H1 (cell line): ENCODE measurements around the gene PACSIN2.

ENCODE experiments used
- CHD1 ChIP-seq: IDR thresholded peaks from 2 replicates; pipeline ENCODE4 v1.6.1; 2012; ENCODE audit warnings: low read depth, low read length, improper control_type of control experiment
- EGR1 ChIP-seq: IDR thresholded peaks from 2 replicates; pipeline ENCODE4 v1.6.1; 2011; ENCODE audit warnings: low read depth, low read length, borderline replicate concordance
- POLR2A ChIP-seq, 2 experiments: IDR thresholded peaks; 1 replicate in 1 of 2; 2 replicates in 1 of 2; pipeline ENCODE4 v1.6.1; 2011; ENCODE audit warnings: low read depth in 2 of 2, low read length in 2 of 2, mild to moderate bottlenecking in 2 of 2; ENCODE audit errors: control extremely low read depth in 1 of 2
- RAD21 ChIP-seq, 2 experiments: IDR thresholded peaks in 1 of 2; conservative IDR thresholded peaks in 1 of 2; 2 replicates each; pipeline ENCODE4 v1.6.1; 2011; ENCODE audit warnings: low read depth in 2 of 2, low read length in 2 of 2, improper control_type of control experiment in 1 of 2, inconsistent platforms in 1 of 2, mild to moderate bottlenecking in 1 of 2, moderate library complexity in 1 of 2
- RXRA ChIP-seq: IDR thresholded peaks from 2 replicates; pipeline ENCODE4 v1.6.1; 2011; ENCODE audit warnings: low read depth, mild to moderate bottlenecking, low read length, moderate library complexity; ENCODE audit not compliant: insufficient read depth
- SIN3A ChIP-seq, 2 experiments: IDR thresholded peaks in 1 of 2; conservative IDR thresholded peaks in 1 of 2; 2 replicates each; pipeline ENCODE4 v1.6.1; 2011 to 2012; ENCODE audit warnings: low read length in 2 of 2, improper control_type of control experiment in 1 of 2, low read depth in 1 of 2, mild to moderate bottlenecking in 1 of 2
- SIX5 ChIP-seq: IDR thresholded peaks from 2 replicates; pipeline ENCODE4 v1.6.1; 2011; ENCODE audit warnings: mild to moderate bottlenecking, low read depth, low read length
- SP4 ChIP-seq: IDR thresholded peaks from 2 replicates; pipeline ENCODE4 v1.6.1; 2012; ENCODE audit warnings: low read length, inconsistent platforms
- TAF7 ChIP-seq: optimal IDR thresholded peaks from 2 replicates; pipeline ENCODE3; 2011; ENCODE audit warnings: low read depth, mild to moderate bottlenecking, inconsistent platforms, low read length, moderate library complexity, borderline replicate concordance
- TF ChIP-seq, protein P1 (sequence below): IDR thresholded peaks from 2 replicates; pipeline ENCODE4 v1.6.1; 2011; ENCODE audit warnings: low read depth, mild to moderate bottlenecking, low read length; ENCODE audit not compliant: insufficient read depth
- TF ChIP-seq, protein P2 (sequence below), 3 experiments: IDR thresholded peaks; 1 replicate in 2 of 3; 2 replicates in 1 of 3; pipeline versions ENCODE4 v1.5.1 to v1.6.1; 2011; ENCODE audit warnings: low read length in 3 of 3, mild to moderate bottlenecking in 3 of 3, inconsistent platforms in 2 of 3, low read depth in 1 of 3, moderate library complexity in 1 of 3; ENCODE audit not compliant: insufficient read depth in 1 of 3; ENCODE audit errors: control extremely low read depth in 1 of 3
- TF ChIP-seq, protein P3 (sequence below): IDR thresholded peaks from 2 replicates; pipeline ENCODE4 v1.6.1; 2012; ENCODE audit warnings: low read length, inconsistent platforms
- TF ChIP-seq, protein P4 (sequence below): IDR thresholded peaks from 2 replicates; pipeline ENCODE4 v1.6.1; 2012; ENCODE audit warnings: inconsistent platforms

DNA sequence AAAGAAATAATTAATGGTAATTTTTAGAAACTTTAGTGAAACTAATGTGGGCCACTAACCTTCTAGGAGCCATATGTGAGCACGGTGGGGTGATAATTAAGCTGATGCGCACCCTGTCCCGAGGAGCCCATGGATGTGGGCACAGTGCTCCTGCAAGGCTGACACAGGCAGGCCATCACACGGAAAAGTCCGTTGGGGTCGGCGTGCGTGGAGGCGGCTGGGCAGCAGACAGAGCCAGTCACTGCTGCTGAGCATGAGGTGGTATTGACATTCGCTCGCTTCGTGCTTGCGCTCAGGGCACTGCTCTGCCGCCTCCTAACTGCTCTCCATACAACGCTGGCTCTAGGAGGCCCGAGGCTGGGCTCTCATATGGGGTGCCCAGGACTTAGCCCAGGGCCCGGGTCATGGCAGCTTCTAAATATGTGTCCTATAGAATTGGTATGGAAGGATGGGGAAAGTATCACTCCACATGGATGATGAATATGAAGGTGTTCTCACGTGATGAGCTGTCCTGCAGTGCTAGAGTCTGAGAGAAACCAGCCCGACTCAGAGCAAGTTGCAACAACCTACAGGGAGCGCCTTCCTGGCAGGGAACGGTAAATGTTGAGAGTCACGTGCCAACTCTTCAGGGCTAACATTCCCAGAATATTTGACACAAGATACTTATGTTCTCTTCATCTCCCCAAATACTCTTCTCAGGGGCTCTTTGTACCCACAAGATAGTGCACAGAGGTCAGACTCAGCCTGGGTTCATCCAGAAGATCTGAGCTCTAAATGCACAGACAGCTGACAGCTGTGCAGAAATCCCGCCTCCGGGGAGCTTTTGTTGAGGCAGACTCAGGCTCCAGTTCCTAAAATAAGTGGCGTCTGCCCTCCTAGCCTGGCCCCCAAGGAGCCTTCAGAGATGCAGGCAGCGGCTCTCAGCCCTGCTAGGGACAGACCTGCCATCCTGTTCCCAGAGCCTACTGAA is 107.3 kb downstream of the PACSIN2 start:
- TF ChIP-seq POLR2A (IDR thresholded peaks at IDR 0.05; ENCODE audit: control extremely low read depth in 1 of 2, low read depth in 2 of 2, low read length in 2 of 2) (no peak), CHD1 (no peak), RAD21 (IDR thresholded peaks at IDR 0.05 in 1 of 2, conservative IDR thresholded peaks at IDR 0.05 in 1 of 2; ENCODE audit: low read depth in 2 of 2, low read length in 2 of 2) (no peak), SIX5 (no peak), RXRA (no peak), TAF7 (no peak), SP4 (no peak), SIN3A (conservative IDR thresholded peaks at IDR 0.05 in 1 of 2, IDR thresholded peaks at IDR 0.05 in 1 of 2; ENCODE audit: low read depth in 1 of 2, low read length in 2 of 2) (no peak), EGR1 (no peak)
- TF ChIP-seq, protein P1, sequence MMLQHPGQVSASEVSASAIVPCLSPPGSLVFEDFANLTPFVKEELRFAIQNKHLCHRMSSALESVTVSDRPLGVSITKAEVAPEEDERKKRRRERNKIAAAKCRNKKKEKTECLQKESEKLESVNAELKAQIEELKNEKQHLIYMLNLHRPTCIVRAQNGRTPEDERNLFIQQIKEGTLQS, result no peak
- TF ChIP-seq, protein P2, sequence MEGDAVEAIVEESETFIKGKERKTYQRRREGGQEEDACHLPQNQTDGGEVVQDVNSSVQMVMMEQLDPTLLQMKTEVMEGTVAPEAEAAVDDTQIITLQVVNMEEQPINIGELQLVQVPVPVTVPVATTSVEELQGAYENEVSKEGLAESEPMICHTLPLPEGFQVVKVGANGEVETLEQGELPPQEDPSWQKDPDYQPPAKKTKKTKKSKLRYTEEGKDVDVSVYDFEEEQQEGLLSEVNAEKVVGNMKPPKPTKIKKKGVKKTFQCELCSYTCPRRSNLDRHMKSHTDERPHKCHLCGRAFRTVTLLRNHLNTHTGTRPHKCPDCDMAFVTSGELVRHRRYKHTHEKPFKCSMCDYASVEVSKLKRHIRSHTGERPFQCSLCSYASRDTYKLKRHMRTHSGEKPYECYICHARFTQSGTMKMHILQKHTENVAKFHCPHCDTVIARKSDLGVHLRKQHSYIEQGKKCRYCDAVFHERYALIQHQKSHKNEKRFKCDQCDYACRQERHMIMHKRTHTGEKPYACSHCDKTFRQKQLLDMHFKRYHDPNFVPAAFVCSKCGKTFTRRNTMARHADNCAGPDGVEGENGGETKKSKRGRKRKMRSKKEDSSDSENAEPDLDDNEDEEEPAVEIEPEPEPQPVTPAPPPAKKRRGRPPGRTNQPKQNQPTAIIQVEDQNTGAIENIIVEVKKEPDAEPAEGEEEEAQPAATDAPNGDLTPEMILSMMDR (IDR thresholded peaks at IDR 0.05; ENCODE audit: control extremely low read depth in 1 of 3, insufficient read depth in 1 of 3, low read depth in 1 of 3, low read length in 3 of 3), result no peak
- TF ChIP-seq, protein P3, sequence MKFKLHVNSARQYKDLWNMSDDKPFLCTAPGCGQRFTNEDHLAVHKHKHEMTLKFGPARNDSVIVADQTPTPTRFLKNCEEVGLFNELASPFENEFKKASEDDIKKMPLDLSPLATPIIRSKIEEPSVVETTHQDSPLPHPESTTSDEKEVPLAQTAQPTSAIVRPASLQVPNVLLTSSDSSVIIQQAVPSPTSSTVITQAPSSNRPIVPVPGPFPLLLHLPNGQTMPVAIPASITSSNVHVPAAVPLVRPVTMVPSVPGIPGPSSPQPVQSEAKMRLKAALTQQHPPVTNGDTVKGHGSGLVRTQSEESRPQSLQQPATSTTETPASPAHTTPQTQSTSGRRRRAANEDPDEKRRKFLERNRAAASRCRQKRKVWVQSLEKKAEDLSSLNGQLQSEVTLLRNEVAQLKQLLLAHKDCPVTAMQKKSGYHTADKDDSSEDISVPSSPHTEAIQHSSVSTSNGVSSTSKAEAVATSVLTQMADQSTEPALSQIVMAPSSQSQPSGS, result no peak
- TF ChIP-seq, protein P4, sequence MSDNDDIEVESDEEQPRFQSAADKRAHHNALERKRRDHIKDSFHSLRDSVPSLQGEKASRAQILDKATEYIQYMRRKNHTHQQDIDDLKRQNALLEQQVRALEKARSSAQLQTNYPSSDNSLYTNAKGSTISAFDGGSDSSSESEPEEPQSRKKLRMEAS, result no peak
